ENCODE measurements around the gene EEF1AKMT2.
"Not testable (repeated sequence)": the region's sequence is repeated elsewhere in the genome, so short reads cannot be mapped to it uniquely, and the experiment has no call there.

EEF1AKMT2 gene

GRCh38 chr10:124791547-124792348, at the start of gene EEF1AKMT2:
Gene EEF1AKMT2 (minus strand): TSS chr10:124791887. CDS start chr10:124791833, 54 bp downstream.
- DNase-seq: peak; percentile 22

GRCh38 chr10:124837687-124838086, 46.0 kb upstream of the EEF1AKMT2 start:
- no peak for DNase-seq

- no peak for DNase-seq
Measured at GRCh38 chr10:124831116-124831515, 39.4 kb upstream of the EEF1AKMT2 start.

- no peak for DNase-seq
Measured at GRCh38 chr10:124830445-124830844, 38.8 kb upstream of the EEF1AKMT2 start.

GRCh38 chr10:124829447-124830115, 37.9 kb upstream of the EEF1AKMT2 start:
- DNase-seq: no peak

- no peak for DNase-seq
Measured at GRCh38 chr10:124827474-124827873, 35.8 kb upstream of the EEF1AKMT2 start.

- no peak for DNase-seq
Measured at GRCh38 chr10:124826262-124826661, 34.6 kb upstream of the EEF1AKMT2 start.

GRCh38 chr10:124825702-124826101, 34.0 kb upstream of the EEF1AKMT2 start:
- DNase-seq: no peak

- not testable (repeated sequence) for DNase-seq
Measured at GRCh38 chr10:124824932-124825331, 33.2 kb upstream of the EEF1AKMT2 start.

GRCh38 chr10:124824507-124824906, 32.8 kb upstream of the EEF1AKMT2 start:
- DNase-seq: no peak

GRCh38 chr10:124821520-124821919, 29.8 kb upstream of the EEF1AKMT2 start:
- DNase-seq: no peak

- DNase-seq: no peak
Measured at GRCh38 chr10:124820121-124820520, 28.4 kb upstream of the EEF1AKMT2 start.

- no peak for DNase-seq
Measured at GRCh38 chr10:124802313-124802675, 10.6 kb upstream of the EEF1AKMT2 start.

GRCh38 chr10:124799211-124799610, 7.5 kb upstream of the EEF1AKMT2 start:
- no peak for DNase-seq

GRCh38 chr10:124798781-124799180, 7.1 kb upstream of the EEF1AKMT2 start:
- DNase-seq: no peak

- DNase-seq: no peak
Measured at GRCh38 chr10:124798364-124798763, 6.7 kb upstream of the EEF1AKMT2 start.

- DNase-seq: no peak
Measured at GRCh38 chr10:124792998-124793352, 1.3 kb upstream of the EEF1AKMT2 start.

- not testable (repeated sequence) for DNase-seq
Measured at GRCh38 chr10:124782900-124783299, 8.8 kb downstream of the EEF1AKMT2 start.

- DNase-seq: no peak
Measured at GRCh38 chr10:124768791-124769190, 22.9 kb downstream of the EEF1AKMT2 start.

- DNase-seq: no peak
Measured at GRCh38 chr10:124765256-124765655, 26.4 kb downstream of the EEF1AKMT2 start.

- DNase-seq: no peak
Measured at GRCh38 chr10:124763267-124763666, 28.4 kb downstream of the EEF1AKMT2 start.

- DNase-seq: no peak
Measured at GRCh38 chr10:124762281-124762680, 29.4 kb downstream of the EEF1AKMT2 start.

GRCh38 chr10:124756156-124756903, 35.4 kb downstream of the EEF1AKMT2 start:
- DNase-seq: no peak

GRCh38 chr10:124755581-124755980, 36.1 kb downstream of the EEF1AKMT2 start:
- no peak for DNase-seq
